ENCODE measurements around the gene ZMAT3. TPM values are rescaled to one million over a fixed set of nuclear protein-coding genes. Genes with fewer than 3 reads are reported as not detected.

The ZMAT3 gene
- total RNA-seq, 1 experiment from 2014 or later, result 4.2 TPM

DNA sequence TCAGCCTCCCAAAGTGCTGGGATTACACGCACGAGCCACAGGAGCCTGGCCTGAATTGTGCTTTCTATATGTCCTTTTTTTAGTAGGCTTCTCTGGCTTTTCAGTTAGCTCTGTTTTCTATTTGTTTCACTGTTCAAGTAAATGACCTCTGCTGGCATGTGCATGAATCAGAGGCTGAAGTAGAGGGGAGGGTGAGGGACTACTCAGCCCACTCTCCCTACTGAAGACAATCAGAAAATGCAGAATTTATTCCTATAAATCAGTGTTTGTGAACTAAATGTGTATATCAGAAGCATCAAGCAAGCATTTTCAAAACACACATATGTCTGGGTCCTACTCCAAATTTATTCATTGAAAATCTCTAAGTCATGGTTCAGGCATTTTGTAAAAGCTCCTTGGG is 45.0 kb downstream of the ZMAT3 start:
- DNase-seq (ENCODE audit: low read depth), result peak; percentile 36

DNA sequence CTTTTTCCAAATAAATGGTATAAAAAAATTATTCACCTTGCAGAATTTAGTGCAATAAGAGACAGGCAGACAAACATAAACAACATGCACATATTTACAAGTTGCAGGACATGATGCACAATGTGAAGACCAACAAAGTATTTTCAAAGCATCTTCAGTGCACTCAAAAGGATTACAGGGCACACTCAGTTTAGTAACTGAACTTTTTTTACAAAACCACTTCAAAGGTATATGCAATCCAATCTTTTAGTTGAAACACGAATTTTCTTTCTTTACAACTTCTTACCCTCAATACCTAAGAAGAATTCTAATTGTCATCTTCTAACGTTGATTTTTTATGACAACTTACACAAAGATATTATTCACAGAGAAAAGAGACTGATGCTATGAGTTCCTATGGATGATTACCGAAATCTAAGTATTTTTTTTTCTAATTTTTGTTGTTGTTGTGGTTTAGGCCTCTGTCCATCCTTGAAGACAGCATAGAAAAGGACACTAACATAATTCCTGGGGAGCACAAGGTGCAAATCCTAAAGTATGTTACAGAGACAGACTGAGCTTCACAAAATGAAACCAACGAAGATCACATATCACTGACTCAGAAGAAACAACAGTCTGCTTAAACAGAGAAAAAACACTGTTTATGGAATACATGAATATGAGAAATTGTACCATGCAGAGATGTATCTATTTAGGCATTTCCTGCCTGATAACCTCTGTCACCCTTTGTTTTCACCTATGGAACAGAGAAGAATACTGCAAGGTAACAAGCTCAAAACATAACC is 50.3 kb downstream of the ZMAT3 start:
- no peak for DNase-seq (ENCODE audit: low read depth)

DNA sequence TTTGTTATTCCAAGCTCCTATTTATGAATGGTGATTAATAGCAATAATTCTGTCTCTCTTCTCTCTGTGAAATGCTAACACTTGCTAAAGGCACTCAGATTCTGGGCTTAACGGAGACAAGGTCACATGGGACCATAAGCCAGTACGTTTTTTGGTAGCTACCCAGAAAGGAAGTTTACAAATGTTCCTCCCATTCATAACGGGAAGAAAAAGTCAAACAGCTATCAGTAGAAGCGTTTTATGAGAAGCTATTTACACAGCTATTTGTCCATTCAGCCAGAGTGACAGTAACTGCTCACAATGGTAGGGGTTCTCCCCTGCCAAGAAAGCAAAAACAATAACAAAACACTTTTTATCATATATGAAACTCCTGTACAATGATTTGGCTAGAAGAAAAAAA is 51.5 kb downstream of the ZMAT3 start:
- DNase-seq (ENCODE audit: low read depth), result no peak

DNA sequence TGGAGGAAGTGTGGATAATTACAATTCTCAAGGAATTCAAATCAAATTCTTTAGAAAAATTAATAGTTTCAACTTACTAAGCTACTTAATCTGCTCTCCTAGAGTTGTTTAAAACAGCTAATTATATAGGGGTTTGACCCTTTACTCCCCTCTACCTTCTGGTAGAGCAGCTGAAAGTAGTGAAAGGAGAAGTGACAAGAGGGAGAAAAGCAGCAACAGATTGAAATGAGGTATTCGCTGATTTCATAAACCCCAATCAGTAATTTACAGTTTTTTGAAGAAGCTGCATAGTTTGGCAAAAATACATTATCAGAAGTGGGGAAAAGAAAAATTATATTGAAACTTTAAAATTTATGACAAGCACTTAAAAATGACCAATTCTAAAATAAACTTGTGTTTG is 52.8 kb downstream of the ZMAT3 start:
- no peak for DNase-seq (ENCODE audit: low read depth)

DNA sequence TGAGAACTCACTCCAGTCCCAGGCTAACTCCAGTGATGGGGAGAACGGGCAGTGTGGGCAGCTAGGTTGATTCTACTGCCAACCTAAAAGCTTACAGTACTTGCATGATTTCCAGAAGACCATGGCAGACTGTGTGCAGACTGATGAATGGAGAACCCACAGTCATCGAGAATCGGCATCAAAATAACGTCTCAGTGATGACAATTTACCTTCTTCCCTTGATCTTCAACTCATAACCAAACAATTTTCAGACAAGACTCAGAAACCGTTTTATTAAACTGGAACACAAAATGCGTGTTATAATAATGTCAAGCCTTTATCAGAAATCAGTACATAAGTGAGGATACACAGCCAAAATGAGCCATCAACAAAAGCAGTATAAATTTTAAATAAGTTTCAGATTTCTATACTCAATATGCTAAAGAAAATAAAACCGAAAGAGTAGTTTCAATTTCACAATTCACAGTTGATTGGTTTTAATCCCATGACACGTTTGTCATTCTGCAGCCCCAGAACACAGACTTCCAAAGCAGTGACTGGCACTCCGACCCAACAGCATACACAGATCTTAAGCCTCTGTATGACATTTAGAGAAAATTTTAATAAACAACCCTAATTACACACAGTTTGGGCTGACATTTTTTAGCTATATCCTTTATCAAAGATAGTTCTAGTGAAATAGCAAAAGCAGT is 54.5 kb downstream of the ZMAT3 start:
- no peak for DNase-seq (ENCODE audit: low read depth)

DNA sequence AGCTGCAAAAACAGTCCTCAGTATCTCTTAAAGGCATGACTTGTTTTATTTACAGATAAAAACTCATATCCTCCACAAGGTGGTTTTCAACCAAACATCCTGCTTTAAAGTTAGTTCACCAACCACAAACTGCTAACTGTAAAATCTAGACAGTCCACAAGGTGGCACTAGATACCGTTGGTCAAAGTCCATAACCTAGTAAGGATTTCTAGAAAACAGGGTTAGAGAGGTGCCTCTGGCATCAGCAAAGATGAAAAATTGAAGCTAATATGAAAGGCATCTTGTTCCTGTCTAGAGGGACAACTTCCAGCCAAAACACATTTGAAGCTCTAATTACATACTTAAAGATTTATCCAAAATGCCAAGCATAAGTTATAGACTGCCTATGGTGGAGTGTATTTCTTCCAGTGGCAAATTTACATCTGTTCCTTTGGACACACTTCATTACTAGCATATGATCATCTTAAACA is 56.0 kb downstream of the ZMAT3 start:
- peak; percentile 85 for DNase-seq (ENCODE audit: low read depth)

DNA sequence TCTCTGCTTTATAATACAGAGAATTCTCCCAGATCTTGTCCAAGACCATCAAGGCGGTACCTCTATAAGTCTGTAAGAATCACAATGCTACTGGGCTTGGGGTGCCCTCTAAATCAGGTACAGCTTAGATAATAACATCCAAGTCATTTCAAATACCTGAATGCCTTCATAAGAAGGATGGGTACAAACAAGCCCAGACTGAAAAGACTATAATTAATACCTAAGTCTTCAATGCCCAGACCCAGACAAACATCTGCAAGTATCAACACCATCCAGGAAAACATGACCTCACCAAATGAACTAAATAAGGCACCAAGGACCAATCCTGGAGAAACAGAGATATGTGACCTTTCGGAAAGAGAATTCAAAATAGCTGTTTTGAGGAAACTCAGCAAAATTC is 65.9 kb downstream of the ZMAT3 start:
- no peak for DNase-seq (ENCODE audit: low read depth)

DNA sequence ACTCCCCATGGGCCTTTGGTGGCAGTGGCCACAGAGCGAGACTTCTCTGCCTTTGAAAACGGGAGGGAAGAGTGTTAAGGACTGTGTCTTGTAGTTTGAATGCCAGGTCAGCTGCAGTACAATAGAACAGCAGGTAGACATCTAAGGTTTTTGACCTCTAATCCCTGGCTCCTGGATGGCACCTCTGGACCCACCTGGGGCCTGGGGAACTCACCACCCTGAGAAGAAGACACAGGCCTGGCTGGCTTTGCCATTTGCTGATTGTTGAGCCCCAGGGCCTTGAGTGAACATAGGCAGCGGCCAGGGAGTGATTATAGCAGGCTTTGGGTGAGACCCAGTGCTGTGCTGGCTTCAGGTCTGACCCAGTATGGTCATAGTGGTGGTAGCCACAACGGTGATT is 66.4 kb downstream of the ZMAT3 start:
- DNase-seq (ENCODE audit: low read depth), result no peak

DNA sequence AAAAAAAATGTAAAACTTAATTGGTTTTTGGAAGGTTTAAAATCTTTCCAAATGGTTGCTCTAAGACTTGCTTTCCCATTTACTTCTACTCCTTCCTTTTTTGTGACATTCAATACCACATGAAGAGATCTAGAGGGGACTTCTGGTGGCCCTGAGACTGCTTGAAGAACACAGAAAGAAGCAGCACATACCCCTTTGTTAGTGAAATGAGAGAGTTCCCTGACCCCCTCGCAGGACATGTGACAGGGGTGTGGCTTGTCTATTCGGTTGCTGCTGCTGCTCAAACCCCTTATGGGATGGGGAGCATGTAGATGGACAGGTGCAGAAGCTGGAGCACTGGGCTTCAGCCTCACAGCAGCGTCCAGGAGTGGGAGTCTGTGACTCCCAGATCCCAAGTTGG is 71.0 kb downstream of the ZMAT3 start:
- DNase-seq (ENCODE audit: low read depth), result no peak

DNA sequence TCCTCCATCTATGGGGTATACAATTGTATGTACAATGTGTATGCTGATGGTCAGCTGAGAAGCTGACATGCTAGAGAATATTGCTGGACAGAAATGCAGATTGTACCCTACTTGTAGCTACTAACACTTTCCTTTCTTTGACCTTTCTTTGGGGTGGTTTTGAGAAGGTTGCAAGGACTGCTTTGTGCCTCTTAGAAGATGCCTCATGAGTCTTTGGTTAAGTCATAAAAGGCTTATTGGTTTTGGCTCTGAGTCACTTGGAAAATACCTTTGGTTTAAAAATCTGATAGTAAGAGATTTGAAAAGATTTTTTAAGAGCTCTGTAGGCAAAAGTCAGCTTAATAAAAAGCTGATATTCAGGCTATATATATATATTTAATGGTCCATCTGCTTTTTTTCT is 71.5 kb downstream of the ZMAT3 start:
- DNase-seq (ENCODE audit: low read depth), result peak; percentile 57

DNA sequence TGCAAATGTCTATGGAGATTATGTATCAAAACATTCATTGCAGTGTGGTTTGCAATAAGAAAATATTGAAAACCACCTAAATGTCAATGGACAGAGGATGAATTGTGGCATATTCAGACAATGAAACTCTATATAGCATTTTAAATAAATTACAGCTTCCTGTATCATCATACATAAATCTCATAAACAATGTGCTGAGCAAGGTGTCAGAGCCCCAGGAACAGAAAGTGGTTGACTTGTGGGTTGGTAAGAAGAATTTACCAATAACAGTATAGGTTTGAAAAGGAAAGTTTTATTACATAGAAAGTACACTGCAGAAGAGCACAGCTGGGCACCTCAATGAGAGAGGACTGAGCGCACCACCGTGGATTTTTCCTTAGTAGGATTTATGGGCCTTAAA is 75.2 kb downstream of the ZMAT3 start:
- no peak for DNase-seq (ENCODE audit: low read depth)

DNA sequence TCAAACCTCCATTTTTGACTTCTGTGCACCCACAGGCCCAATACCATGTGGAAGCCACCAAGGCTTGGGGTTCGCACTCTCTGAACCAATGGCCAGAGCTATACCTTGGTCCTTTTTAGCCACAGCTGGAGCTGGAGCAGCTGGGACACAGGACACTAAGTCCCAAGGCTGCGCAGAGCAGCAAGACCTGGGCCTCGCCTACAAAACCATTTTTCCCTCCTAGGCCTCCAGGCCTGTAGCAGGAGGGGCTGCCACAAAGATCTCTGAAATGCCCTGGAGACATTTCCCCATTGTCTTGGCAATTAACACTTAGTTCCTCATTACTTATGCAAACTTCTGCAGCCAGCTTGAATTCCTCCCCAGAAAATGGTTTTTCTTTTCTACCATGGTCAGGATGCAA is 81.3 kb downstream of the ZMAT3 start:
- DNase-seq (ENCODE audit: low read depth), result no peak

DNA sequence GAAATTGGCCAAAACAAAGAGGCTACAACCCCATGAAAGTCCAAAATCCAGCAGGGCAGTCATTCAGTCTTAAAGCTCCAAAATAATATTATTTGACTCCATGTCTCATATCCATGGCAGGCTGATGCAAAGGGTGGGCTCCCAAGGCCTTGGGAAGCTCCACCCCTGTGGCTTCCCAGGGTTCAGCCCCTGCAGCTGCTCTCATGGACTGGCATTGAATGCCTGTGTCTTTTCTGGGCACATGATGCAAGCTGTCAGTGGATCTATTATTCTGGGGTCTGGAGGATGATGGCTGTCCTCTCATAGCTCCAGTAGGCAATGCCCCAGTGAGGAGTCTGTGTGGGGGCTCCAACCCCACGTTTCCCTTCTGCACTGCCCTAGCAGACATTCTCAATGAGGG is 81.8 kb downstream of the ZMAT3 start:
- no peak for DNase-seq (ENCODE audit: low read depth)

DNA sequence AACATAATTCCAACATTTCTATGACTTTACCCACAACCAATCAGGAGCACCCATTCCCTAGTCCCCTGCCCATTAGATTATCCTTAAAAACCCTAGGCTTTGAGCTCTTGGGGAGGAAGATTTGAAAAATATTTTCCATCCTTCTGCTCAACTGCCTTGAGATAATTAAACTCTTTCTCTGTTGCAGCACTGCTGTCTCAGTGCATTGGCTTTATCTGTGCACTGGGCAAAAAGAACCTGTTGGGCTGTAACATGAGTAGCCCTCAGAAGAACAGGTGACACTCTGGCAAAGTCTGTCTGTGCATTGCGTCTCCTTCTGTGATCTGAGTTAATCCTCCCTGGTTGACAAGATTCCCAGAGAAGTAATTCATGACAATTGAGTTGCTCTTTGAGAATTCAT is 83.9 kb downstream of the ZMAT3 start:
- no peak for DNase-seq (ENCODE audit: low read depth)

DNA sequence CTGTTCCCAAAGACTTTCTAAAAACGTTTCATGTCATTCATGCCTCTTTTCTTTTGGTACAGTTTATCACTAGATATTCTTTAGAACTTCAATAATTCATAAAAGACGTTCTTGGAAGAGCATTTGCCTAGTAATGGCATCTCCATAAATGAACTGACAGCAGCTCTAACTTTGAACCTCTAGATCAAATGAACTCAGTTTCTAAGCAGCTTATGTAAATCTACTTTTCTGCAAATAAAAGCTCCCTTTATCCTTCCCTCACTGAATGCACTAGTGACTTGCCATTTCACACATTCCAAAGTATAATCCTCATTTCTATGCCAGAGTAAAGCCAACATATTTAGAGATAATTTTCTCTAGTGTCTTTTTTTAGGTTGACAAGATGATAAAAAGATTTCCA is 85.2 kb downstream of the ZMAT3 start:
- no peak for DNase-seq (ENCODE audit: low read depth)

DNA sequence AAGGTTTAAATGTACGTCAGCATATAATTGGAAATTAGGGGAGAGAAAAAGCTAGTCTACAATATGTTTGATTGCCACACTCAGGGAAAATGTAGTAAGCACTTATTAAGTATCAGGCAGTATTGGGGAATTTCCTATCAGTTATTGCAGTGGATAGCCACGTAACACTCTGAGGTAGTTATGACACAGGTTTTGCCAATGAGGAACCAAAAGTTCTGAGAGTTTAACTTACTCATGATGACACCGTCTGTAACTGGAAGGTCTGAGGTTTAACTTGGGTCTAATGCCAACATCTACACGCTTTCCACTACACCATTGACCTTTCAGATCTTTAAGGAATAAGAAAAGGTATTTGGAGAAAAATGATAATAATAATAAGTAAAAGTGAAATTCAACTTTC is 89.5 kb downstream of the ZMAT3 start:
- DNase-seq (ENCODE audit: low read depth), result peak; percentile 59

DNA sequence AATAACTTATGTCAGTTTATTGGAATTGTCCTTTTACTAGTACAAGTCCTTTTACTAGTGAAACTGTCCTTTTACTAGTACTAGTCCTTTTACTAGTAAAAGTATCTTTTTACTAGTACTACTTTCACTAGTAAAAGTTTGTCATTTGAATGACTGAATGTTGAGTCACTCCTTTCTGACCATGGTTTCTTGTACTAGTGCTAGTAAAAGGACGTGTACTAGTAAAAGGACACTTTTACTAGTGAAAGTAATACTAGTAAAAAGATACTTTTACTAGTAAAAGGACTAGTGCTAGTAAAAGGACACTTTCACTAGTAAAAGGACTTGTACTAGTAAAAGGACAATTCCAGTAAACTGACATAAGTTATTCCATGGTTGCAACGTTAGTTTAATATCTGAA is 96.3 kb downstream of the ZMAT3 start:
- no peak for DNase-seq (ENCODE audit: low read depth)

DNA sequence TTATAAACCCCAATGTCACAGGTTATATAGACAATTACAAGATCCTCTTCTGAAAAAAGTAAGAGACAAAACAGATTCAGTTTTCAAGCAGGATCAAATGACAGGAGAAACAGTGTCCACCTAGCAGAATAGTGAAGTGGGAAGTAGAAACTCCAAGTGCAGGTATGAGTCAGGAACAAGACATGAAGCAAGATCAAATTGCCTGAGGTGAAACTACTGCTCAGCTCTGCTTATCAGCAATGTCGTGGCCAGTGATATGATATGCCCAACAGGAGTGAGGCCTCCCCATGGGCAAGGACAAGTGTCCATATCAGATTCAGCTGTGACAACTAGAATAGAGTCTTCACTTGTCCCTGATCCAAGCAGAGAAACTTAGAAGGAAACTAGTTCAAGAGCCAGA is 100.0 kb downstream of the ZMAT3 start:
- peak; percentile 82 for DNase-seq (ENCODE audit: low read depth)

DNA sequence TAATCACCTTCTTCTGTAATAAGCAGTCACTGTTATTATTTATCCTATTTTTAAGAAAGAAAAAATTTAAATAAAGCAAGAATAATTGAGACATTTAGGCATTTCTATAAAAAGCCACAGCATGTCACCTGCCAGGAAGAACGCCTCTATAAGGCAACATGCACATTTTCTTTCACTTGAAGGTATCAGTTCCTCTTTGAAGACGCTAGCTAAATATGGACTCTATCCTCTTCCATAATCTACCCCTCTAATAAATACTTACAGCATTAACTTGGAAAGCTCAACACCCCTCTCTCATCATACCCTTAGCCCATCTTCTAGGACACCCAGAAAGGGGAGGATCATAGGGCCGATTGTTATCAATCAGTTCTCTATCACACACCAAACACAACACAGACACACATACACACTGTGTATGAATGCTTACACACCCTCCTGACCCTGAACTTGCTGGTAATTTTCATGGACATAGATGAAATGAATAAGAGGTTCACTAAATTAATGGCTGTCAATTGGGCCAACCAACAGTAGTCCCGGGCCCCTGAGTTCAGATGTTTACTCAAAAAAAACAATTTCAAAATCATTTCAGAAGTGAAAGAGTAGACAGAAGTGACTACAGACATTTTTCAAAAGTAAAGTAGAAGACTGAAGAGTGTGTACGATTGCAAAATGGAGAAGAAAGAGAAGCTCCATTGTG is 102.5 kb downstream of the ZMAT3 start:
- DNase-seq (ENCODE audit: low read depth), result no peak
